GM12878 (cell line): ENCODE data around the gene MGME1. TPM values are rescaled to one million over a fixed set of nuclear protein-coding genes. Genes with fewer than 3 reads are reported as not detected.

Source experiments
- ATAC-seq: fragments of 200-7000 bp; cut with Tn5 transposase; 3 replicates; pipeline ENCODE4 v1.9.1; 2020; ENCODE audit warnings: mild to moderate bottlenecking, moderate library complexity
- BruUV-seq: library from RNA; stranded (reverse); fragments of 400-500 nt; replicated peaks from 2 replicates; lab custom pipeline; 2021; lab: Mats Ljungman, UMichigan
- CTCF ChIA-PET: fragments of 300-600 bp; sonication (Branson Sonifier 250); formaldehyde crosslinking; extraction: SDS; loops from one replicate; lab custom pipeline; 2021; ENCODE audit warnings: inconsistent platforms; lab: Yijun Ruan, JAX
- POLR2A ChIA-PET: fragments of 350-600 bp; formaldehyde crosslinking; extraction: SDS; loops from one replicate; lab custom pipeline; 2021; ENCODE audit warnings: inconsistent platforms; lab: Charles Lee
- RAD21 ChIA-PET: fragments of 300-600 bp; sonication (Branson Sonifier 250); formaldehyde crosslinking; loops from one replicate; lab custom pipeline; 2023; ENCODE audit warnings: antibody characterized with exemption; ENCODE audit not compliant: unreplicated experiment; lab: Charles Lee
- SMC1A ChIA-PET: fragments of 300-600 bp; sonication (Branson Sonifier 250); formaldehyde crosslinking; loops from one replicate; lab custom pipeline; 2023; ENCODE audit not compliant: unreplicated experiment, uncharacterized antibody; lab: Charles Lee
- DNase-seq: peaks from one replicate; pipeline ENCODE4 v3.0.0-alpha.2; 2011; ENCODE audit warnings: low read depth, low spot score
- FAIRE-seq: peaks from 3 replicates; lab custom pipeline; 2011; peaks lifted over from hg19 to GRCh38; lab: Jason Lieb, UNC
- H2AFZ ChIP-seq: 2 replicates; pipeline ENCODE4 v1.6.0; 2011; ENCODE audit warnings: low read depth, low read length, control low read depth; ENCODE audit not compliant: control insufficient read depth
- H3K27ac ChIP-seq: 2 replicates; pipeline ENCODE4 v1.5.1; 2011; ENCODE audit warnings: control low read depth; ENCODE audit not compliant: control insufficient read depth, insufficient read depth
- H3K27me3 ChIP-seq, 2 experiments: replicated peaks in 1 of 2; 2 replicates each; pipeline versions ENCODE4 v1.6.0 to v1.6.1; 2011; ENCODE audit warnings: low read length in 1 of 2; ENCODE audit not compliant: control insufficient read depth in 2 of 2, insufficient read depth in 2 of 2
- H3K36me3 ChIP-seq, 2 experiments: 2 replicates each; pipeline ENCODE4 v1.5.1; 2011; ENCODE audit warnings: low read length in 1 of 2; ENCODE audit not compliant: control insufficient read depth in 2 of 2, insufficient read depth in 2 of 2
- H3K4me1 ChIP-seq: 2 replicates; pipeline ENCODE4 v1.6.1; 2011; ENCODE audit warnings: mild to moderate bottlenecking, low read length, moderate library complexity, mixed read lengths; ENCODE audit not compliant: control insufficient read depth, insufficient read depth
- H3K4me2 ChIP-seq: 2 replicates; pipeline ENCODE4 v1.6.0; 2011; ENCODE audit warnings: control low read depth; ENCODE audit not compliant: control insufficient read depth, insufficient read depth
- H3K4me3 ChIP-seq: fragments of 200-600 bp; sonication (generic); 2 replicates; pipeline ENCODE4 v1.5.1; 2016
- H3K79me2 ChIP-seq: 2 replicates; pipeline ENCODE4 v1.6.0; 2011; ENCODE audit warnings: low read length; ENCODE audit not compliant: control insufficient read depth, insufficient read depth
- H3K9ac ChIP-seq: 2 replicates; pipeline ENCODE4 v1.8.0; 2011; ENCODE audit warnings: low read length, control low read depth, mixed read lengths; ENCODE audit not compliant: control insufficient read depth, insufficient read depth
- H3K9me3 ChIP-seq: replicated peaks from 3 replicates; pipeline ENCODE4 v1.5.1; 2011; ENCODE audit warnings: mild to moderate bottlenecking, low read length; ENCODE audit not compliant: control insufficient read depth, insufficient read depth
- H4K20me1 ChIP-seq: 2 replicates; pipeline ENCODE4 v1.6.0; 2011; ENCODE audit not compliant: control insufficient read depth, insufficient read depth
- CBFB ChIP-seq: IDR thresholded peaks from 2 replicates; pipeline ENCODE4 v1.6.1; 2016; ENCODE audit warnings: antibody characterized with exemption, low read depth
- CUX1 ChIP-seq: IDR thresholded peaks from 2 replicates; pipeline ENCODE4 v1.6.1; 2012; ENCODE audit warnings: improper control_type of control experiment, low read depth, low read length; ENCODE audit not compliant: insufficient replicate concordance
- GATAD2B ChIP-seq: fragments of 450-650 bp; conservative IDR thresholded peaks from 2 replicates; pipeline ENCODE4 v1.6.1; 2017; ENCODE audit warnings: low read depth, mild to moderate bottlenecking, moderate library complexity
- HDAC2 ChIP-seq: fragments of 200-600 bp; sonication (generic); IDR thresholded peaks from 2 replicates; pipeline ENCODE4 v1.6.1; 2017
- IKZF2 ChIP-seq, 2 experiments: fragments of 450-650 bp; IDR thresholded peaks; 2 replicates each; pipeline ENCODE4 v1.6.1; 2017; ENCODE audit warnings: mild to moderate bottlenecking in 2 of 2, moderate library complexity in 2 of 2
- IRF4 ChIP-seq: IDR thresholded peaks from 2 replicates; pipeline ENCODE4 v1.6.1; 2011; ENCODE audit warnings: low read depth, low read length
- MLLT1 ChIP-seq: fragments of 450-650 bp; IDR thresholded peaks from 2 replicates; pipeline ENCODE4 v1.6.1; 2016; ENCODE audit warnings: mild to moderate bottlenecking
- PAX8 ChIP-seq: fragments of 450-650 bp; IDR thresholded peaks from 2 replicates; pipeline ENCODE4 v1.6.1; 2017; ENCODE audit warnings: mild to moderate bottlenecking, moderate library complexity
- POLR2AphosphoS5 ChIP-seq: IDR thresholded peaks from 2 replicates; pipeline ENCODE4 v1.6.1; 2011; ENCODE audit warnings: mild to moderate bottlenecking, low read length, inconsistent platforms
- TAF1 ChIP-seq: IDR thresholded peaks from 2 replicates; pipeline ENCODE4 v1.6.1; 2011; ENCODE audit warnings: mild to moderate bottlenecking, low read depth, low read length, borderline replicate concordance
- TCF7 ChIP-seq: IDR thresholded peaks from 2 replicates; pipeline ENCODE4 v1.6.1; 2014; ENCODE audit warnings: antibody characterized with exemption, borderline replicate concordance
- YY1 ChIP-seq: IDR thresholded peaks from 2 replicates; pipeline ENCODE4 v1.6.1; 2011; ENCODE audit warnings: low read depth, mild to moderate bottlenecking, low read length
- WGBS: methylation state at CpG from one replicate; pipeline ENCODE4 v1.1.6; 2016; ENCODE audit warnings: low lambda C conversion rate; ENCODE audit not compliant: insufficient replicate concordance, insufficient coverage; ENCODE audit errors: missing lambda C conversion rate; 5-methylcytosine and 5-hydroxymethylcytosine counted together
- in situ Hi-C: fragments of 300-500 bp; cut with MboI; formaldehyde crosslinking; loops from 9 replicates; pipeline ENCODE4 v1.14.3; 2018; ENCODE audit warnings: mixed read lengths
- intact Hi-C: fragments of 100-400 bp; cut with micrococcal nuclease; formaldehyde crosslinking; loops from one replicate; pipeline ENCODE4 v1.14.2; 2022; ENCODE audit not compliant: unreplicated experiment
- polyA plus RNA-seq, 11 experiments: library from polyadenylated mRNA; depleted of rRNA in 4 of 11; unstranded in 6 of 11; stranded (reverse) in 5 of 11; fragments of >200 nt; fragmentation: Nextera tagmentation in 4 of 11; fragmentation: Illumina TruSeq in 1 of 11; extraction: Ambion mirVana in 4 of 11; extraction: Trizol in 1 of 11; gene quantifications; 1 replicate in 1 of 11; 2 replicates in 10 of 11; pipeline versions ENCODE4 v1.2.1 to v1.2.3, GENCODE V29; 2011 to 2016; ENCODE audit warnings: inconsistent platforms in 2 of 11, missing spikeins in 2 of 11, low read depth in 1 of 11
- total RNA-seq, 4 experiments: library from RNA; depleted of rRNA in 3 of 4; stranded (reverse); fragments of >200 nt in 3 of 4; fragmentation: Illumina TruSeq in 1 of 4; extraction: Trizol in 1 of 4; gene quantifications; 2 replicates each; pipeline versions ENCODE4 v1.2.1 to v1.2.3, GENCODE V29; 2013 to 2021

The MGME1 gene
- total and polyA plus RNA-seq, 10 of the 15 experiments (the other 5 are each of a cell fraction or from before 2014, with no cell fraction given): 13.4 to 44.8 (median 30.6) TPM

- Histone ChIP-seq H3K27ac (peak overlapping the region; percentile 98), H3K36me3 (no peaks in the 10 kb centered on the region), H3K79me2 (peaks cover 98% of the 10 kb centered on the region), H3K9me3 (no peaks in the 10 kb centered on the region), H2AFZ (peak overlapping the region; percentile 88), H4K20me1 (no peaks in the 10 kb centered on the region), H3K4me3 (peak overlapping the region; percentile 96), H3K4me2 (peak overlapping the region; percentile 64), H3K4me1 (no peaks in the 10 kb centered on the region; the same call in 1 of the 2 replicates), H3K9ac (peak overlapping the region; percentile 99), H3K27me3 (no peaks in the 10 kb centered on the region)
- TF ChIP-seq IKZF2 (IDR thresholded peaks at IDR 0.05) (0 out of 4 replicates have a peak, but pooled peaks of 1 of the 2 experiments have one; percentile 9), HDAC2 (peak; percentile 72; the same call in 1 of the 2 replicates), PAX8 (0 out of 2 replicates have a peak, but pooled peaks have one; percentile 48), YY1 (peak; percentile 92), GATAD2B (no peak; the same call in 1 of the 2 replicates), TAF1 (peak; percentile 37; the same call in 1 of the 2 replicates), CUX1 (peak; percentile 49), IRF4 (0 out of 2 replicates have a peak, but pooled peaks have one; percentile 7), MLLT1 (peak; percentile 3; the same call in 1 of the 2 replicates), POLR2AphosphoS5 (peak; percentile 32; the same call in 1 of the 2 replicates), CBFB (no peak), TCF7 (no peak; the same call in 1 of the 2 replicates)
- BruUV-seq: no TSS peak
- POLR2A ChIA-PET: interaction anchor here (0.6 to 5.5 kb wide), 4 partner anchors 12 to 34 kb away, joined by 5 to 74 read pairs (median 24); no protein-coding TSS in a partner anchor
- ATAC-seq: peak; percentile 10
- no peak for FAIRE-seq
- WGBS: 1% methylated on average over 28 of the region's 28 CpGs
- in situ Hi-C loops: no loop called here
- CTCF ChIA-PET: interaction anchor here (1.1 to 7.4 kb wide), 4 partner anchors 14 to 35 kb away, joined by 4 to 88 read pairs (median 8); no protein-coding TSS in a partner anchor
- no peak for DNase-seq
- RAD21 ChIA-PET: interaction anchor here (1.1 to 5.3 kb wide), 6 partner anchors 9 to 288 kb away, joined by 3 to 31 read pairs (median 6); no protein-coding TSS in a partner anchor
- intact Hi-C loops: loop anchor here (2.0 kb wide), 2 partner anchors 23 to 287 kb away; partner anchors contain the start of gene RRBP1
- SMC1A ChIA-PET: interaction anchor here (1.0 to 5.5 kb wide), 4 partner anchors 10 to 34 kb away, joined by 3 to 41 read pairs (median 16); no protein-coding TSS in a partner anchor
Observed at GRCh38 chr20:17969278-17969883, 563 bp downstream of the MGME1 start.
